BE2C (cell line): ENCODE results near the gene PDGFB.

Source experiments
- DNase-seq: peaks from one replicate; pipeline ENCODE4 v3.0.0-alpha.2; 2020
- H3K27me3 ChIP-seq: fragments of 250-450 bp; sonication (Bioruptor Pico); 2 replicates; pipeline ENCODE4 v1.5.1; 2020; ENCODE audit warnings: mild to moderate bottlenecking
- H3K36me3 ChIP-seq: fragments of 250-450 bp; sonication (Bioruptor Pico); 2 replicates; pipeline ENCODE4 v1.5.1; 2020; ENCODE audit warnings: mild to moderate bottlenecking
- H3K4me1 ChIP-seq: fragments of 250-450 bp; sonication (Bioruptor Pico); 2 replicates; pipeline ENCODE4 v1.5.1; 2020
- H3K4me3 ChIP-seq: 2 replicates; pipeline ENCODE4 v1.5.1; 2011; ENCODE audit warnings: low read depth, low read length
- H3K9me3 ChIP-seq: fragments of 250-450 bp; sonication (Bioruptor Pico); 2 replicates; pipeline ENCODE4 v1.5.1; 2020
- CTCF ChIP-seq: IDR thresholded peaks from 2 replicates; pipeline ENCODE4 v1.5.1; 2012; ENCODE audit warnings: mild to moderate bottlenecking, low read depth, low read length

The PDGFB gene

GRCh38 chr22:39249086-39249704, 4.4 kb upstream of the PDGFB start:
- H3K4me3 ChIP-seq = no peak overlapping the region
- H3K9me3 ChIP-seq = no peaks in the 10 kb centered on the region
- TF ChIP-seq CTCF = no peak
- peaks cover 31% of the 10 kb centered on the region for H3K27me3 ChIP-seq
- DNase-seq = no peak
- H3K4me1 ChIP-seq = 0 out of 2 replicates have a peak, but pooled peaks cover 3% of the 10 kb centered on the region
- H3K36me3 ChIP-seq = no peaks in the 10 kb centered on the region

DNA sequence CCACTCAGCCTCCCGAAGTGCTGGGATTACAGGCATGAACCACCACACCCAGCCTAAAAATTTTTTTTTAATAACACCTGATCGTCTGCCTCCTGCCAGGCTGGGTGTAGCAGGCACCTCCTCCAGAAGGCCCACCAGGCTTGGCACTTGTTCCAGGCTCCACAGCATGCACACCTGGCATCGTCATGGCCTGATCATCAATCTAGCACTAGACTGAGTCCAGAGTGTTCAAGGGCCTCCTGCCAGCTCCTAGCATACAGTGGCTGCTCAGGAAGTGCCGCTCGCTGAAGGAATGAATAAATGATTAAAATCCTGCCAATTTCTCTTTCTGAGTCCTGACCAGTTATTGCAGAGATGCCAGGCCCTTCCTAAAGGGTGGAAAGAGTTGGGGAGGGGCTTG, 3.5 kb upstream of the PDGFB start:
- Histone ChIP-seq H3K4me3 (no peak overlapping the region), H3K27me3 (peaks cover 41% of the 10 kb centered on the region), H3K4me1 (no peaks in the 10 kb centered on the region), H3K9me3 (no peaks in the 10 kb centered on the region), H3K36me3 (no peaks in the 10 kb centered on the region)
- TF ChIP-seq CTCF = no peak
- no peak for DNase-seq

- H3K4me3 ChIP-seq = no peak overlapping the region
- H3K9me3 ChIP-seq = no peaks in the 10 kb centered on the region
- no peak for TF ChIP-seq CTCF
- no peaks in the 10 kb centered on the region for H3K36me3 ChIP-seq
- H3K27me3 ChIP-seq = peaks cover 50% of the 10 kb centered on the region
- DNase-seq = no peak
- H3K4me1 ChIP-seq = no peaks in the 10 kb centered on the region
Observed at GRCh38 chr22:39247361-39247760, 2.6 kb upstream of the PDGFB start.

DNA sequence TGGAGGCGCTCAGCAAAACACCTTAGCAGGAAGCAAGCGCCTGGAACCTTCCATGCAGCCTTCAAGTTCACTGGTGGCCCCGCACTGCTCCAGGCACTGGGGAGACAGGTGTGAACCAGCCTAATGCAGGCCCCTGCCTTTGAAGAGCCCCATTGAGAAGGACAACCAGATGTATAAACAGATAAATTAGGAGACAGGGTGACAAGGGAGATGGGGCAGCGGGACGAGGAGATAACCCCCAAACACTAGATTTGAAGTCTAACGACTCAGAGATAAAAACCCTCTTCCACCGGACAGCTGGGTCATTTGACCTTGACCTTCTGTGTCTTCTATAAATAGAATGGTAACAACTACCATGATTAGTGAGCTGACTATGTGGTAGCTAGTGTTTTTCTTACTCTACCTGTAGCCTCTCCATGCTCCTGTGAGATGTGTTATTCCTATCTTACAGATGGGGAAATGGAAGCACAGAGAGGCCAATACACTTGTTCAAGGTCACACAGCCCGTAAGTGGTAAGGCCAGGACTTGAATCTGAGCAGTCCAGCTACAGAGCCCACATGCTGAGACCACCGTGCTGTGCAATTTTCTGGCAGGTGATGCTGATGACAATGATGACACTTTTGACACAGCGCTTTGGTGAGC, 2.0 kb upstream of the PDGFB start:
- H3K9me3 ChIP-seq = no peaks in the 10 kb centered on the region
- TF ChIP-seq CTCF = no peak
- no peak for DNase-seq
- no peaks in the 10 kb centered on the region for H3K4me1 ChIP-seq
- H3K36me3 ChIP-seq = no peaks in the 10 kb centered on the region
- no peak overlapping the region for H3K4me3 ChIP-seq
- H3K27me3 ChIP-seq = peaks cover 55% of the 10 kb centered on the region

DNA sequence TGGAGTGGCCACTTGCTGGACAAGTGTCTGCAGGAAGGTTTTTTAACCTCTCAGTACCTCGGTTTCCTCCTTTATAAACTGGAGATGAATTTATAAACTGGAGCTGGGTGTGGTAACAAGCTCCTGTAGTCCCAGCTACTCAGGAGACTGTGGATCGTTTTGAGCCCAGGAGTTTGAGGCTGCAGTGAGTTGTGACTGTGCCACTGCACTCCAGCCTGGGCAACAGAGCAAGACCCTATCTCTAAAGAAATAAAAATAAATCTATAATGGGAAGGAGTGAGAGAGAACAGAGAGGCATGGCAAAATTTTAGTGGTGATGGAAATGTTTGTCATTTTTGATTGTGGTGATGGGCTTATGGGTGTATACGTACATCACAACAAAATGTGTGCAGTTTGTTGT, 1.4 kb upstream of the PDGFB start:
- H3K4me3 ChIP-seq = no peak overlapping the region
- no peaks in the 10 kb centered on the region for H3K9me3 ChIP-seq
- no peak for TF ChIP-seq CTCF
- H3K36me3 ChIP-seq = no peaks in the 10 kb centered on the region
- peaks cover under 1% of the 10 kb centered on the region; the same call in 1 of the 2 replicates for H3K4me1 ChIP-seq
- no peak for DNase-seq
- peaks cover 61% of the 10 kb centered on the region for H3K27me3 ChIP-seq
